Measurements from ENCODE around the gene NCSTN.

Gene NCSTN

DNA sequence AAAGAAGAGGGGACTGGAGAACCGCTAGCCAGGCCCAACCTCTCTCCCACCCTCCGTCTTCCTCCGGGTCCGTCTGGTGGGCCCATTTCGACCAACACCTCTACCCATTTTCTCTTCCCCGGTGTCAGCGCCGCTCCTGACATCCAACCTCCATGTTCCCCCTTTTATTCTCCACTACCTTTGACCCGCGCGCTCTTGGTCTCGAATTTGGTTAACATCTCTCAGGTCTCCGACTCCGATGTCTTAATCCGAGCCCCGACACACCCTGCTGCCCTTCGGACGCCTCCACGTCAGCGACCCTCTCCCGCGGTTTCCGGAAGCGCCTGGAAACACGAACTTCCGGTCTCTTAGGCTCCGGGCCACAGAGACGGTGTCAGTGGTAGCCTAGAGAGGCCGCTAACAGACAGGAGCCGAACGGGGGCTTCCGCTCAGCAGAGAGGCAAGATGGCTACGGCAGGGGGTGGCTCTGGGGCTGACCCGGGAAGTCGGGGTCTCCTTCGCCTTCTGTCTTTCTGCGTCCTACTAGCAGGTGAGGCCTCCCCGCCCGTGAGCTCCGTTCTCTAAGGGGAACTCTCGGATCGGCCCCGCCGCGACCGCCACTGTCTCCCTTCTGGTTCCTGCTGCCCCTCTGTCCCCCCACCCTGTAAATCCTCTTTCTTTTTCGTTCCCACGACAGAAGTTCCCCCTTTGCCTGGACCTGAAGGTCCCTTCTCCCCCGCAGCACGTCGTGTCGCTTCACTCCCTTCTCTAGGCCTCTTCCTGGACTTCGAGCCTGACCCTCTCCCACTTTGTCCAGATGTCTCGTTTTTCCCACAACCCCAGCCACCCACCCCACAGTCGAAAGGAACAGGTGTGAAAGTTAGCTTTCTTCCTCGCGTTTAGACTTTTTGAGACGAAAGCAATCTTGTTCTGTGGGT lies at the start of gene NCSTN, which contains the start of gene COPA:
Gene NCSTN, plus strand, starts transcription at position 431 of the 917 bp plus-strand sequence. Its CDS starts 14 bp downstream, at position 445.
Gene COPA, minus strand, starts transcription at position 298 of the 917 bp plus-strand sequence. Its CDS starts 80 bp downstream, at position 218.
- peak; percentile 95 to 96 for DNase-seq
- TF ChIP-seq GATA1 (IDR thresholded peaks at IDR 0.05; ENCODE audit: low read depth, low read length) (no peak), POLR2A (IDR thresholded peaks at IDR 0.05; ENCODE audit: low read length) (peak; percentile 93)

DNA sequence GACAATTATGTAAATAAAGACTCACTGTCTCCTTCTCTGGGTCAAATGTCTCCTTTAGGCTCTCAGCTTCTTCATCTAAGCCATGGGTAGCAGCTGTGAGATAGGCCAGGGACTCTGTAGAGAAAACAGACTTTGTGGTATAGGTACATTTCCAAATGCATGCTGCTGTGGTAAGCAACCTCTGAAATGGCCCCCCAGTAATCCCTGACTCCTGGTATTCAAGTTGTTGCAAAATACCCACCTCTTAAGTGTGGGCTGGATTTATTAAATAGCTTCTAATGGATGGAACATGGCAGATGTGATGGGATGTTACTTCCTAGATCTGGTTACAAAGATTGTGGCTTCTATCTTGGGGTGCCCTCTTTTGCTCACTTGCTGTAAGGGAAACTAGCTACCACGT lies 47.1 kb upstream of the NCSTN start:
- TF ChIP-seq POLR2A (IDR thresholded peaks at IDR 0.05; ENCODE audit: low read length) (no peak), GATA1 (IDR thresholded peaks at IDR 0.05; ENCODE audit: low read depth, low read length) (no peak)
- DNase-seq: no peak

DNA sequence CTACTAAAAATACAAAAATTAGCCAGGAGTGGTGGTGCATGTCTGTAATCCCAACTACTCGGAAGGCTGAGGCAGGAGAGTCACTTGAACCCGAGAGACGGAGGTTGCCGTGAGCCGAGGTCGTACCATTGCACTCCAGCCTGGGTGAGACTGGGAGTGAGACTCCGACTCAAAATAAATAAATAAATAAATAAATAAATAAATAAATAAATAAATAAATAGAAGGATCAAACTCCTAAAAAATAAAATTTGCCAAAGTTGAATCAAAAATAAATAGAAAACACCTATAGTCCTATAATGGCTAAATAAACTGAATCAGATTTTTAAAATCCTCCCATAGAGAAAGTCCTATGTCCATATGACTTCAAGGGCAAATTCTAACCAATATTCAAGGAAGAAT lies 43.0 kb upstream of the NCSTN start:
- DNase-seq: no peak
- no peak for TF ChIP-seq POLR2A (IDR thresholded peaks at IDR 0.05; ENCODE audit: low read length)
- no peak for TF ChIP-seq GATA1 (IDR thresholded peaks at IDR 0.05; ENCODE audit: low read depth, low read length)

DNA sequence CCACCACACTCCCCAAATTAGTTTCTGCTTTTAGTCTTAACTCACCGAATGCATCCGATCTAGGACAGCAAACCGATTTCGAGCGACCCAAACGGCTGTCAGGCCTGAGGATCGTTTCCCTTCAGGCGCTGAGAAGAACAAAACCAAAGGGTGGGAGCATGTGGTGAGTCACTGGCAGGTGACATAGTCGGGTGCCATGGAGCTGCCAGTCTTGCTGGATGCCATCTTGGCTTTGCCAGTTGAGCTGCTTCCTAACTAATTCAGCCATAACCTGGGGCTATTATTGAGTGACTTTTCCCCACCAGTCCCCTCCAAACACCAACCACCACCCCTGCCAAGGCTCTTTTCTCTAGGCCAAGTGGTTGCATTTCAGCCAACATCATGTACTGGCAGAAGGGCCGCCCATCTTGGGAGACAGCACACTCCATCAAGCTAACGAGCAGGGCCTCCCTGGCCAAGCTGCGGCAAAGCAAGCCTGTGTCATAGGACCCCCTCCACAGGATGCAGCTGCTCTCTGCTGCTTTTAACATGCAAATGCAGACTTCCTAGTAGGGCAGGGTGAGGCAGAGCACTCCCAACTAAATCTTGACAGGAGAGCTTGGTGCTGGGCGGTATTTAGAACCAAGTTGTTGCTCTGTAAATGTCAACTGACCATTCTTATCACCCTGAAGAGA lies 35.9 kb upstream of the NCSTN start:
- DNase-seq: no peak
- TF ChIP-seq GATA1 (IDR thresholded peaks at IDR 0.05; ENCODE audit: low read depth, low read length) (no peak), POLR2A (IDR thresholded peaks at IDR 0.05; ENCODE audit: low read length) (no peak)

DNA sequence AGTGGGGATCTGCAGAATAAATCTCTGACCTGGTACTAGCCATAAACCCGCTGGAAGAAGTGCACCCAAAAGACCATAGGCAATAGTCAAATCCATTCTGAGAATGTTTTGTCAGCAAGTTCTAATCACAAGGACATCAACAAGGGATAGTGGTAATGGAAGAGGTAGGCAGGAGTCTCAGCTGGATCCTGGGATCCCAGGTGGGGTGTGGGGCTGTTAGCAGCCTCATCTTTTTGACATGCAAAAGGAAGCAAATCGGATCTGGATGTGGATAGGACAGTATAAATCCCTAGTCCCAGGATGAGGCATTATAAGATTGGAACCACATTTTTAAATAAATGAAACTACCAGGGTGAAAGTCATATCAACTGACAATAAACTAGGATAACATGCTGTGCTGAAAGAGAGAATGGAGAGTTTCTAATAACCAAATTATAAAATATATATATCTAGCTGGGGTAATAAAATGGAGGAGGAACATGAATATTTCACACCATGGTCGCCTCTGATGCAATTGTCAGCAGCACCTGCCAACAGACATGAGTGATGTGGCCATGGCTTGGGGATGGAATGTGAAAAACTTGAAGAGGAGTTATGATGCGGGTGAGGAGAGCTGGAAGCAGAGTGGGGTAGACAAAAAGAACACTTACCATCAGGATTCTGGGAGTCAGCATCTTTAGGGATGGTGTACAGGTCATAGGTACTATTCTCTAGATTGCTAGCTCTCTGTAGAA lies 34.6 kb upstream of the NCSTN start:
- TF ChIP-seq POLR2A (IDR thresholded peaks at IDR 0.05; ENCODE audit: low read length) (no peak), GATA1 (IDR thresholded peaks at IDR 0.05; ENCODE audit: low read depth, low read length) (no peak)
- no peak for DNase-seq

DNA sequence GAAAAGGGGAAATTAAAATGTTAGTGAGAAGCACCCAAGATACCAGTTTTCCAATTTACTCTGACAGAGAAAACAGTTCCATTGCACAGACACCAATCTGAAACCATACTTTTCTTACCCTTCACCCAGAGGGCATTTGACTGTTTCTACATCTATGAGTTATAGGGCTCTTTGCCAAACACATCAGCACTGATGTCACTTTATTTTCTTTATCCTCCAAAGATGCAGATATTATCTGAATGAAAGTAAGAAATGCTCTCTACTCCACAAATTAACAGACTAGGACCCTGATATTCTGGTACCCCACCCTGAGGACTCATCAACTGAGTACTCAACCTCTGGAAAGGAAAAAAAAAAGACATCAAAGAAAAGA lies 34.0 kb upstream of the NCSTN start:
- no peak for TF ChIP-seq POLR2A (IDR thresholded peaks at IDR 0.05; ENCODE audit: low read length)
- no peak for TF ChIP-seq GATA1 (IDR thresholded peaks at IDR 0.05; ENCODE audit: low read depth, low read length)
- DNase-seq: no peak

DNA sequence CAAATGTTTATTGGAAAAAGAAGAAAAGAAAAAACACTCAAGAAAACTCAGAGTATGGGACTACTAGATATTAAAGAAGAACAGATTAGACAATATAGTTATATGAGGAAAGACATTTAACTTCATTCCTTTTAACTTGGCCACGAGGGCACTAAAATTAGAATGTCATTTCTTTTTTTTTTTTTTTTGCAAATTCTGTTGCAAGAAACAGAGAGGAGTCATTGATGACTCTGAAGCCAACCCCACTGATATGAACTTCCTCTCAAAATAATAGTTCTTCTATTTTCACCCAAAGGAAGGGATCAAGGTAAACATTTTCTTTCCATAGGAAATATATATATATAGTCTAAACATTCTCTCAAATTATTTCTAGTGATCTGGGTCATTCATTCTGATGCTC lies 33.6 kb upstream of the NCSTN start:
- no peak for DNase-seq
- TF ChIP-seq POLR2A (IDR thresholded peaks at IDR 0.05; ENCODE audit: low read length) (no peak), GATA1 (IDR thresholded peaks at IDR 0.05; ENCODE audit: low read depth, low read length) (no peak)

DNA sequence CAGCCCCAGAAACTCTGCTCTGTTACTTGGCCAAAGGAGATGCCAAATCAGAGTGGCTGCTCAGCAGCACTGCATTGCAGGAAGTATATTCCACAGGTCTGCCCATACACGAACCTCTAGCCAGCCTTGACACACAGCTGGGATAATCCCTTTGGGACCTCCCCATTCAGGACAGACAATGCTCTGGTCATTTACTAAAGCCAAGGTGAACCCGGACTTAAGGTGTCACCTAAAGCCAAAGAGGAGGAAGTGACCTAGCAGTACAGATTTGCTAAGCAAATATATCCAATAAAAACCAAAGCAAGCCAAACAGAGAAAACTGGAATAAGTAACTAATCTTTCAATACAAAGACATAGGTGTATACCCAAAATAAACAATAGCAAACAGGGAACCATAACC lies 27.8 kb upstream of the NCSTN start:
- TF ChIP-seq GATA1 (IDR thresholded peaks at IDR 0.05; ENCODE audit: low read depth, low read length) (no peak), POLR2A (IDR thresholded peaks at IDR 0.05; ENCODE audit: low read length) (no peak)
- DNase-seq: no peak

DNA sequence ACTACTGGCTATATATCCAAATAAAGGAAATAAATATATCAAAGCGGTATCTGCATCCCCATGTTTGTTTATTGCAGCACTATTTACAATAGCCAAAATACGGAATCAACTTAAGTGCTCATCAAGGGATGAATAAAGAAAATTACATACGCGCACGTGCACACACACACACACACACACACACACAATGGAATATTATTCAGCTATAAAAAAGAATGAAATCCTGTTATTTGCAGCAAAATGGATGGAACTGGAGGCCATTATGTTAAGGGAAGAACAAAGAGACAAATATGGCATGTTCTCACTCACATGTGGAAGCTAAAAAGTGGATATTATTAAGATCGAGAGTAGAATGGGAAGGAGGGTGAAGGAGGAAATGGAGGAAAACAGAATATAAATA lies 20.4 kb upstream of the NCSTN start:
- DNase-seq: no peak
- TF ChIP-seq GATA1 (IDR thresholded peaks at IDR 0.05; ENCODE audit: low read depth, low read length) (no peak), POLR2A (IDR thresholded peaks at IDR 0.05; ENCODE audit: low read length) (no peak)

DNA sequence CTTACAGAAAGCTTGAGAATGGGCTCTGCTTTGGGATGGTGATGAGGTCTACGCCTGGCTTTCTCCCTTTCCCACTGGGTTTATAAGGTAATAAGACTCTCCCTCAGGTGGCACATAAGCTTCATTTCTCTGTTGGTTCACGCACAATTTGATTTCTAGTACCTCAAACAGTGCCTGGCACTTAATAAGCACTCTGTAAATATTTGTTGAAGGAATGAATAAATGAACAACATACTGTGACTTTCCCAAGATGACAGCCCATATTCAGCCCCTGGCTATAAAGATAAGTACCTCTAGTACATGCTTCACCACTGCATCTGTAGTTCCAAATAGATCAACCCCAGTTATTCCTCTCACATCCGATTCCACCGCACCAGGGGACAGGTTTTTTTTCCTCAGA lies 17.9 kb upstream of the NCSTN start:
- TF ChIP-seq POLR2A (IDR thresholded peaks at IDR 0.05; ENCODE audit: low read length): no peak
- no peak for TF ChIP-seq GATA1 (IDR thresholded peaks at IDR 0.05; ENCODE audit: low read depth, low read length)
- no peak for DNase-seq

DNA sequence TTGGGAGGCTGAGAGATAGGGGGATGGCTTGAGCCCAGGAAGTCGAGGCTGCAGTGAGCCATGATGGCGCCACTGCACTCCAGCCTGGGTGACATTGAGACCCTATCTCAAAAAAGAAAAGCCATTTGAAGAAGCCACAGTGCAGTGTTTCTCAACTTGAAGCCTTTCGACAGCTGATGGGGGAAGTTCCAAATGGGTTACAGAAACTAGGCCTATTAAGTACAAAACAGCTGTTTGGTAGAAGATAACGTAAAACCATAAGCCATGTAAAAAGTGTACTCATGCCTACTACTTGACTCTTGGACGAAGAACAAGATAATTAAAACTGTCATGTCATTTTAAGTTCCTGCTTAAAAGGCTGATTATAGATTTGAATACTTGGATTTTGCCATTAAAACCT lies 16.8 kb upstream of the NCSTN start:
- TF ChIP-seq POLR2A (IDR thresholded peaks at IDR 0.05; ENCODE audit: low read length) (no peak), GATA1 (IDR thresholded peaks at IDR 0.05; ENCODE audit: low read depth, low read length) (no peak)
- peak; percentile 59 to 63 for DNase-seq

DNA sequence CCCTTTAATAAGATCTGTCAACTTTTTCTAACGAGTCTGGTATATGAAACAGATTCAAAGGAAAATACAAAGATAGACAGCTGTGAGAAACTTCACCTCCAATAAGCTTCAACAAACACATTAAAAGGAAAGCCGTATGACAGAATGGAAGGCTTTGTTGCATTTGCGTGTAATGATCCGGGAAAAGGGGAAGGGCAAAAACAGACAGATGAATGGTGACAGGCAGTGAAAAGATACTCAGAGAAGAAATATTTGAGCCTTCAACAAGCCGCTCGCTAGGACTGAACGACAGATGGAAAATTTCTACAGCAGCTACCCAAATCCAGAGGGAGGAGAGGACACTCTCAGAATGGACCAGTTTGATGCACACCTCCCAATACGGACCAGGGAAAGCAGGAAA lies 15.0 kb upstream of the NCSTN start:
- no peak for DNase-seq
- TF ChIP-seq POLR2A (IDR thresholded peaks at IDR 0.05; ENCODE audit: low read length) (no peak), GATA1 (IDR thresholded peaks at IDR 0.05; ENCODE audit: low read depth, low read length) (no peak)

DNA sequence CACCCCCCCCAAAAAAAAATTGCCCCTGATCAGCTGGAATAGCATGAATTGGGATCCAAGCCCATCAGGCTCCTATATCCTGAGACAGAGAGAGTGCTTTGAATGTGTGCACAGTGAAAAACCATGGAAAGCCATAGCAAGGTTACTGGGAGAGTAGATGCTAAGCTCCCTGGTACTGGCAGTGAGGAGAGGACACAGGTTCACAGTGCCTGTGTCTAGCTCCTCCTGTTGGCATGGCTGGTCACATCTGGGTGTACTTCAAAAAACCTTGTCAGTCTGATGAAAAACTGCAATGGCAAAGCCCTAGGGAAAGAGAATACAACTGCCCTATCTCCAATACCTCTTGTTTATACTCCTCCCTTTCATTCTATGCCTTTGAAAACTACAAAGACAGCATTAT lies 13.1 kb upstream of the NCSTN start:
- no peak for TF ChIP-seq POLR2A (IDR thresholded peaks at IDR 0.05; ENCODE audit: low read length)
- no peak for TF ChIP-seq GATA1 (IDR thresholded peaks at IDR 0.05; ENCODE audit: low read depth, low read length)
- no peak for DNase-seq

DNA sequence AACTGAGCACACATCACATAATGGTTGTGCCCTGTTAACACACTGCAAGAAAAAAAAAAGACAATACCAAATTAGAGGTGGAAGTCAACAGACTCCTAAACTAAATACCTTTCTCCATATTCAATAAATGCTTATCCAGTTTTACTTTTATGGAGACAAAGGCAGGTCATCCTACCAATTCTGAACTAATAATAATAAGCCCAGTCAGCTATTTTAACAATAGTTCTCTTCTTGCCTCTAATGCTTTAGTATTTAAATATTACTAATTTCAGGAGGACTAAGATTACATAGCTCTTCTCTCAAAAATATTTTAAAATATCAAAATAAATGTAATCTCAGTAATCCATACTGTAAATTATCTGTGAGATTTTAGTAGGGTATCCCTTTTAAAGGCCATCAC lies 10.7 kb upstream of the NCSTN start:
- TF ChIP-seq GATA1 (IDR thresholded peaks at IDR 0.05; ENCODE audit: low read depth, low read length) (no peak), POLR2A (IDR thresholded peaks at IDR 0.05; ENCODE audit: low read length) (no peak)

More for the DNA sequence above, 10.7 kb upstream of the NCSTN start:
- no peak for DNase-seq
